A549 treated with dexamethasone at 1 μM for 4 hours (cell line): ENCODE results near the gene GPR137. TPM values are rescaled to one million over a fixed set of nuclear protein-coding genes. Genes with fewer than 3 reads are reported as not detected.

ENCODE experiments used
- total RNA-seq: library from RNA; stranded (reverse); fragments of 200-300 nt; extraction: Qiagen RNA extraction; gene quantifications from 5 replicates; pipeline ENCODE4 v1.2.3, GENCODE V29; 2022

GPR137 gene
- total RNA-seq = 24.6 to 53.9 TPM (median 47.7 TPM) in 5 replicates

GRCh38 chr11:64284962-64285884 lies at the start of gene GPR137:
GPR137 (plus strand) TSS chr11:64285848; CDS start chr11:64286525, 677 bp downstream.

GRCh38 chr11:64240435-64241240 lies 45.0 kb upstream of the GPR137 start, which contains the start of gene FKBP2:
FKBP2 (plus strand) TSS chr11:64241095; CDS start chr11:64242388, 1,293 bp downstream.

GRCh38 chr11:64246871-64247728 lies 38.5 kb upstream of the GPR137 start, which contains the start of gene PPP1R14B:
PPP1R14B (minus strand) TSS chr11:64246943; CDS start chr11:64246673, 270 bp downstream.

GRCh38 chr11:64251016-64251752 lies 34.5 kb upstream of the GPR137 start, which contains the start of gene PLCB3:
PLCB3 (plus strand) TSS chr11:64251530; CDS start chr11:64251650, 120 bp downstream.

GRCh38 chr11:64284048-64284961 lies 1.3 kb upstream of the GPR137 start, which contains the start of gene BAD:
BAD (minus strand) TSS chr11:64284665; CDS start chr11:64284368, 297 bp downstream.

GRCh38 chr11:64291262-64291751 lies 5.7 kb downstream of the GPR137 start, which contains the start of gene KCNK4:
KCNK4 (plus strand) TSS chr11:64291302; CDS start chr11:64293019, 1,717 bp downstream.

GRCh38 chr11:64299847-64300648 lies 14.4 kb downstream of the GPR137 start, which contains the start of gene CATSPERZ:
CATSPERZ (plus strand) TSS chr11:64300358; CDS start chr11:64300411, 53 bp downstream.

GRCh38 chr11:64305075-64305690 lies 19.5 kb downstream of the GPR137 start, which contains the start of gene ESRRA:
ESRRA (plus strand) TSS chr11:64305524; CDS start chr11:64307180, 1,656 bp downstream.

GRCh38 chr11:64317325-64317960 lies 31.8 kb downstream of the GPR137 start, which contains the start of gene TRMT112:
TRMT112 (minus strand) TSS chr11:64317559; CDS start chr11:64317526, 33 bp downstream.

GRCh38 chr11:64317961-64318765 lies 32.5 kb downstream of the GPR137 start, which contains the start of gene PRDX5:
PRDX5 (plus strand) TSS chr11:64318121; CDS start chr11:64318216, 95 bp downstream.

Other genes with a start within 250 kb of the GPR137 start
- 0.04 to 0.08 TPM (median 0.05 TPM) in 5 replicates for gene FLRT1, start 249.9 kb upstream of the GPR137 start, total RNA-seq
- 10.6 to 15.5 TPM (median 12.9 TPM) in 5 replicates for gene MACROD1, start 119.7 kb upstream of the GPR137 start, total RNA-seq
- gene STIP1, start 99.7 kb upstream of the GPR137 start, total RNA-seq = 241 to 263 TPM (median 255 TPM) in 5 replicates
- 0.82 to 2.2 TPM (median 1.4 TPM) in 5 replicates for gene FERMT3, start 79.1 kb upstream of the GPR137 start, total RNA-seq
- 19.2 to 21.6 TPM (median 19.8 TPM) in 5 replicates for gene TRPT1, start 59.7 kb upstream of the GPR137 start, total RNA-seq
- 27.2 to 38.2 TPM (median 36.9 TPM) in 5 replicates for gene NUDT22, start 59.6 kb upstream of the GPR137 start, total RNA-seq
- gene DNAJC4, start 55.3 kb upstream of the GPR137 start, total RNA-seq = 18.9 to 23.0 TPM (median 21.0 TPM) in 5 replicates
- gene VEGFB, start 51.3 kb upstream of the GPR137 start, total RNA-seq = 37.8 to 48.7 TPM (median 47.0 TPM) in 5 replicates
- gene FKBP2, start 44.8 kb upstream of the GPR137 start, total RNA-seq = 129 to 148 TPM (median 140 TPM) in 5 replicates
- 249 to 383 TPM (median 346 TPM) in 5 replicates for gene PPP1R14B, start 38.9 kb upstream of the GPR137 start, total RNA-seq
- gene PLCB3, start 34.3 kb upstream of the GPR137 start, total RNA-seq = 14.4 to 23.7 TPM (median 20.5 TPM) in 5 replicates
- gene BAD, start 1.2 kb upstream of the GPR137 start, total RNA-seq = 74.7 to 87.8 TPM (median 85.4 TPM) in 5 replicates
- 0.11 TPM in 2 of 5 replicates, not detected in the others for gene KCNK4, start 5.5 kb downstream of the GPR137 start, total RNA-seq
- gene CATSPERZ, start 14.5 kb downstream of the GPR137 start, total RNA-seq = 2.0 to 3.9 TPM (median 2.9 TPM) in 5 replicates
- gene ESRRA, start 19.7 kb downstream of the GPR137 start, total RNA-seq = 37.1 to 49.9 TPM (median 47.3 TPM) in 5 replicates
- gene TRMT112, start 31.7 kb downstream of the GPR137 start, total RNA-seq = 367 to 421 TPM (median 395 TPM) in 5 replicates
- gene PRDX5, start 32.3 kb downstream of the GPR137 start, total RNA-seq = 405 to 485 TPM (median 456 TPM) in 5 replicates
- 7.0 to 9.9 TPM (median 8.7 TPM) in 5 replicates for gene CCDC88B, start 54.4 kb downstream of the GPR137 start, total RNA-seq
- gene RPS6KA4, start 73.3 kb downstream of the GPR137 start, total RNA-seq = 45.5 to 63.6 TPM (median 60.8 TPM) in 5 replicates